ENCODE measurements around the gene YTHDC1.
A peak's percentile ranks its signal among the peaks of the same experiment; 100 is the strongest.

Gene YTHDC1

DNA sequence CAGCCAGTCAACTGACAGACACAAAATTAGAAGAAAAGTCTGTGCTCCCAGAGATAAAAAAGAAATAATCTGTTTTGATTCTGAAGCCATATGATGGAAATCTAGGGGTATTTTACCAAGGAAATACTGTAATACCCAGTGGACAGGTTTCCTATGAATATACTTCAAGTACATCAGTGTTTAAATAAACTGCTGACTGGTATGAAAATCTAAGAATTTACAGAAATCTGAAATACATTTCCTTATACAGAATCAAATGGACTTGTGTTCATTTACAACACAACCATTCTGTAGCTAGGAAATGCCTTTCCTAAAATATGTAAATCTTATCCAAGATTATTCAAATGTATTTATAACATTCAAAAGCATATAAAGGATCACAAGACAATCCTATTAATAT lies 13.4 kb downstream of the YTHDC1 start:
- H3K9ac ChIP-seq (ENCODE audit: insufficient read length) = no peak overlapping the region
- peaks cover 62% of the 10 kb centered on the region for H3K36me3 ChIP-seq (ENCODE audit: insufficient read depth, low read length)
- no peak overlapping the region for H3K27ac ChIP-seq
- H3K4me3 ChIP-seq = no peak overlapping the region
- no peak for DNase-seq (ENCODE audit: low read depth, low spot score)
- TF ChIP-seq POLR2AphosphoS5 (IDR thresholded peaks at IDR 0.05; ENCODE audit: borderline replicate concordance, low read depth, low read length) (no peak), FOXP2 (optimal IDR thresholded peaks at IDR 0.05; ENCODE audit: control extremely low read depth, extremely low read length, insufficient read depth) (no peak), EZH2 (IDR thresholded peaks at IDR 0.05) (no peak)
- no peaks in the 10 kb centered on the region for H3K9me3 ChIP-seq (ENCODE audit: low read depth, low read length)

DNA sequence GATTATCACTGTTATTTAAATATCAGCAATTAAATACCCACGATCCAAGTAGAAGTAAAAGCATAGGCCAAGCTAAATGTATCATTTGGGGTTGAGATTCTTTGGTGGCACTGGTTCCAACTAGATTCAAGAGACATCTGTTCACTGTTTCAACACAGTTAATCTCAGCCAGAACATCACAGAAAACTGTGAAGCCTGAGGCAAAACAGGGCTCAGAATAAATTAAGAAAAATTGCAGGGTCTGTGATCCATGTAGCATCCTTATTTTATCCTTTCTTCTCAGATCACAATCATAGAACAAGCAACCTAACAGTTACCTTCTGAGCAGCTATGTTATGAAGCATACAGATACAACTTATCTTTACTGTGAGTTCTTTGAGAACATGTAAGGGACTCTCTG lies 23.7 kb downstream of the YTHDC1 start:
- TF ChIP-seq EZH2 (IDR thresholded peaks at IDR 0.05) = no peak
- no peak for TF ChIP-seq POLR2AphosphoS5 (IDR thresholded peaks at IDR 0.05; ENCODE audit: borderline replicate concordance, low read depth, low read length)
- no peak for TF ChIP-seq FOXP2 (optimal IDR thresholded peaks at IDR 0.05; ENCODE audit: control extremely low read depth, extremely low read length, insufficient read depth)
- no peak overlapping the region for H3K9ac ChIP-seq (ENCODE audit: insufficient read length)

DNA sequence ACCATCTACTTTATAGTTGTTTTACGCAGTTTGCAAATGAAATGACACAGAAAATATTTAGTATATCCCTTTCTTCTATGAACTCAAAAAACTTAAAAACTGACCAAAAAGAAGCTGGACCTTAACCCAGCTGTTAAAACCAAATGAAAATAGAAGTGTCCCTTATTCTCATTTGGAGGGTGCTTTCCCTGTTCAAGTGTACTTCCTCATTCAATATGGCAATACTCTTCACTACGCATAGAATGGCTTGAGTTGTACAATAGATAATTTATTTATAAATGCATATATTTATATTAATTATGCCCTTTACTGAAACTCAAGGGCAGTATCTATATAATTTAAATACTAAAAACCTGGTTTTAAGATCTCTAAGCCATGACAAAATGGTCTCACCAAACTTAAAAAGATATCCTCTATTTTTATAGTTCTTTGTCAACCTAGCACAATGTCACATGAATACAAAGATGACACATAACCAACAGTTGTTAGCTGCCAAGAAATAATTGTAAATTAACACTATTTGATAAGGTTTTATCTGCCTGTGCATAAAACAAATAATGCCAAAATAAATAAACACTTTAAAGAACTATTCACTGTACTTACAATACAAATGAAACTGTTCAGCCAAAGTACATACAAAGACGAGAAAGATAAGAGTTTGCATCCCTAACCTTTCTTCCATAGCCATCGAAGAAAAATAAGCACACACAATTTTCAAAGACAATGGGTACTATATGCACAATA lies 25.2 kb downstream of the YTHDC1 start:
- Histone ChIP-seq H3K36me3 (ENCODE audit: insufficient read depth, low read length) (peaks cover 75% of the 10 kb centered on the region), H3K4me3 (no peak overlapping the region), H3K27ac (no peak overlapping the region), H3K9me3 (ENCODE audit: low read depth, low read length) (no peaks in the 10 kb centered on the region), H3K9ac (ENCODE audit: insufficient read length) (no peak overlapping the region)
- DNase-seq (ENCODE audit: low read depth, low spot score) = no peak
- TF ChIP-seq POLR2AphosphoS5 (IDR thresholded peaks at IDR 0.05; ENCODE audit: borderline replicate concordance, low read depth, low read length) (no peak), EZH2 (IDR thresholded peaks at IDR 0.05) (no peak), FOXP2 (optimal IDR thresholded peaks at IDR 0.05; ENCODE audit: control extremely low read depth, extremely low read length, insufficient read depth) (no peak)

More for the DNA sequence above, 23.7 kb downstream of the YTHDC1 start:
- Histone ChIP-seq H3K27ac (peak overlapping the region; percentile 20; the same call in 1 of the 2 replicates), H3K4me3 (no peak overlapping the region), H3K36me3 (ENCODE audit: insufficient read depth, low read length) (peaks cover 79% of the 10 kb centered on the region), H3K9me3 (ENCODE audit: low read depth, low read length) (no peaks in the 10 kb centered on the region)
- DNase-seq (ENCODE audit: low read depth, low spot score) = peak; percentile 51

DNA sequence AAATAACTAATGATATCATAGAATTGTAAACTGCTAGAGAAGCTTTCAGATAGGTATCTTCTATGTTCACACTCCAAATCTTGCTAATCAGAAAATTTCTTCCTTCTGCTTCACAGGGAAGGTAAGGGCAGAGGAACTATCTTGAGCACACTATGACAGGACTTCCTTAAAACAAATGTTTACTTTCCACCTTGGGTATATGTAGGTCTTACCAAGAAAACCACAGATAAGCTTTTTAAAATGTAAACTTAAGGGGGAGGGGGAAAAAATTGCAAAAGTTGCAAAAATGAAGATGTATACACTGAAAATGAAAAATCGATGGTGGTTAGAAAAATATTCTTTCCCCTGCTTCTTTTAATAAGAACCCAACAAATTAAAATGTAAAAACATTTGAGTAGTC lies 30.9 kb downstream of the YTHDC1 start:
- Histone ChIP-seq H3K9ac (ENCODE audit: insufficient read length) (no peak overlapping the region), H3K9me3 (ENCODE audit: low read depth, low read length) (no peaks in the 10 kb centered on the region), H3K4me3 (no peak overlapping the region), H3K27ac (no peak overlapping the region), H3K36me3 (ENCODE audit: insufficient read depth, low read length) (peaks cover 91% of the 10 kb centered on the region)
- TF ChIP-seq POLR2AphosphoS5 (IDR thresholded peaks at IDR 0.05; ENCODE audit: borderline replicate concordance, low read depth, low read length) (no peak), FOXP2 (optimal IDR thresholded peaks at IDR 0.05; ENCODE audit: control extremely low read depth, extremely low read length, insufficient read depth) (no peak), EZH2 (IDR thresholded peaks at IDR 0.05) (no peak)
- no peak for DNase-seq (ENCODE audit: low read depth, low spot score)

DNA sequence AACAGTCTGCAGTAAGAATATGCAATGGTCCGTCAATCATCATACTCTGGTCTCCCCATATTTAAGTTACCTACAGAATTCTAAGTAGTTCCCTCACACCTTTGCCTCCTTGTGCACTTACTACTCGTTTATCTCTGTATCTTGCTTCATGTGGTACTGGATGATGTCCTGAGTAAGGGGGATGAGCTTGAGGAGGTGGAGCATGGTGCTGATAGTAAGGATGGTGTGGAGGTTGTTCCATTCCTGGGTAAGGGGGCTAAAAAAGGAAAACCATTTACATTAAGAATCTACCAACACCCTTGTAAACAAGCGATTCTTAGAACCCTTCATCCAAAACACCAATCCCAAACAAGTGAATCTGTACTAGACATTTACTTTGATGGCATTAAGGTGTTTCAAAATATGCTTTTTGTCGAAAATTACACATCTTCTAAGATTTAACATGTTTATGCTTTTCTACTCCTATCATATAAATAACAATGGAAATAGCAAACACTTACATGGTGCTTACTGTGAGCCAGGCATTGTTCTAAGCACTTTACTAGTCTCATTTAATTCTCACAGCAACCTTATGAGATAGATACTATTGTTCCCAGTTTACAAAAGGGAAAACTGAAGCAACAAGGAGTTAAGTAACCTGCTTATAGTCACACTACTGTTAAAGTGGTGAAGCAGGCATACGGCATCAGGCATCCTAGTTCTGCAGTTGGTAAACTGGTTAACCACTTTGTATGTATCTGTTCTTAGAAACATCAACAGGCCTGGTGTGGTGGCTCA lies 33.5 kb downstream of the YTHDC1 start:
- H3K9ac ChIP-seq (ENCODE audit: insufficient read length) = no peak overlapping the region
- H3K27ac ChIP-seq = no peak overlapping the region
- DNase-seq (ENCODE audit: low read depth, low spot score) = no peak
- no peak overlapping the region for H3K4me3 ChIP-seq
- no peak for TF ChIP-seq EZH2 (IDR thresholded peaks at IDR 0.05)
- no peak for TF ChIP-seq FOXP2 (optimal IDR thresholded peaks at IDR 0.05; ENCODE audit: control extremely low read depth, extremely low read length, insufficient read depth)
- no peak for TF ChIP-seq POLR2AphosphoS5 (IDR thresholded peaks at IDR 0.05; ENCODE audit: borderline replicate concordance, low read depth, low read length)
- H3K9me3 ChIP-seq (ENCODE audit: low read depth, low read length) = no peaks in the 10 kb centered on the region
- H3K36me3 ChIP-seq (ENCODE audit: insufficient read depth, low read length) = peaks cover 85% of the 10 kb centered on the region

DNA sequence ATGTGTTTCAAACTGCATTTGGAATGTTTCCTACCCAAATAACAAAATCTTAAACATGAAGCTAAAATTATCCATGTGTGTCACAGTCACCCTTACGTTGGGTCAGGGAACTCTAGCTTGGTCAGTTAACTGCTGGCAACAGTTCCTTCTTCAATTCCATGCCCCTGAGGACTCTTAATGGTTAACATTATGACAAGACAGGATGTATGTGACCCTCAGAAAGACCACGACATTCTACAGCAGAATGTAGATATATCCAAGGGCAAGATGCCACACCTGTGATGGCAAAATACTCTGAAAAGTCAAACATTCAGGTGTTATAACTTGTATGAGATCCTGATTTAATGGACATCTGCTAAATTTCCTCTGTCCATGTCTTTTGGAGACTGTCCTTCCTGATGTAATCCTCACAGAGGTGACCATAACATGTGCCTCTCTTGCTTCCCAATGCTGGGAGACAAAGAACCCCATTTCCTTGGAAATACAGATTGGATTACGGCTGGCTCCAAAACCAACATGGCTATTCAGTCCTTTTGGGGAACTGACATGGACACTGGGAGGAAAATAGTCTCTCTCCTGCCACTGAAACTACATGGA lies 39.1 kb downstream of the YTHDC1 start:
- Histone ChIP-seq H3K4me3 (no peak overlapping the region), H3K27ac (no peak overlapping the region), H3K9me3 (ENCODE audit: low read depth, low read length) (no peaks in the 10 kb centered on the region), H3K36me3 (ENCODE audit: insufficient read depth, low read length) (peaks cover 47% of the 10 kb centered on the region), H3K9ac (ENCODE audit: insufficient read length) (no peak overlapping the region)
- no peak for TF ChIP-seq POLR2AphosphoS5 (IDR thresholded peaks at IDR 0.05; ENCODE audit: borderline replicate concordance, low read depth, low read length)
- no peak for TF ChIP-seq EZH2 (IDR thresholded peaks at IDR 0.05)
- TF ChIP-seq FOXP2 (optimal IDR thresholded peaks at IDR 0.05; ENCODE audit: control extremely low read depth, extremely low read length, insufficient read depth) = no peak
- DNase-seq (ENCODE audit: low read depth, low spot score) = no peak

DNA sequence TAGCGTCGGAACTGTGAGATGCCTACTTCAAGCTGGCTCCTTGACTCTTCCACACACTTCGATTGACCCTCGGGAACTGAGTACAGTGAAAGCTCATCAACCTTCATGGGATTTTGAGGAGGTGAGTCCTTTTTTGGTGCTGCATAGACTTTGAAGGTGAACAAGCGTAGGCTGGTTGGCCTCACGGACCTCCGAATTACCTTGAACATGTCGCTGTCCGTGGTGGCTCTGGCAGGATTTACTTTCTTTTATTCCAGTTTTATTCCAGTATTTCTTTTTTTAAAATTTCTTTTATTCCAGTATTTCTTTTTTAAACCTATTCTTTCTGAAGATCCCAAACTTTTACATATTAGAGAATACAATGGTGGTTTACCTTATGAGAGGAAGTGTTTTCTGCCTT lies 45.2 kb downstream of the YTHDC1 start:
- no peak overlapping the region for H3K27ac ChIP-seq
- no peak overlapping the region for H3K4me3 ChIP-seq
- no peaks in the 10 kb centered on the region; the same call in 1 of the 2 replicates for H3K36me3 ChIP-seq (ENCODE audit: insufficient read depth, low read length)
- no peak for TF ChIP-seq EZH2 (IDR thresholded peaks at IDR 0.05)
- no peak for TF ChIP-seq POLR2AphosphoS5 (IDR thresholded peaks at IDR 0.05; ENCODE audit: borderline replicate concordance, low read depth, low read length)
- TF ChIP-seq FOXP2 (optimal IDR thresholded peaks at IDR 0.05; ENCODE audit: control extremely low read depth, extremely low read length, insufficient read depth) = no peak
- no peaks in the 10 kb centered on the region for H3K9me3 ChIP-seq (ENCODE audit: low read depth, low read length)
- DNase-seq (ENCODE audit: low read depth, low spot score) = no peak
- H3K9ac ChIP-seq (ENCODE audit: insufficient read length) = no peak overlapping the region
